PC-3 (cell line): ENCODE results near the gene HSPH1.

Experiments used
- CTCF ChIP-seq: fragments of 300-600 bp; sonication (generic); conservative IDR thresholded peaks from 2 replicates; pipeline ENCODE4 v1.5.1; 2017; ENCODE audit warnings: antibody characterized with exemption, low read depth, mild to moderate bottlenecking, low read length
- EZH2phosphoT487 ChIP-seq: fragments of 300-600 bp; sonication (generic); IDR thresholded peaks from 2 replicates; pipeline ENCODE4 v1.6.1; 2018; ENCODE audit warnings: mild to moderate bottlenecking, antibody characterized with exemption, low read length, borderline replicate concordance

DNA sequence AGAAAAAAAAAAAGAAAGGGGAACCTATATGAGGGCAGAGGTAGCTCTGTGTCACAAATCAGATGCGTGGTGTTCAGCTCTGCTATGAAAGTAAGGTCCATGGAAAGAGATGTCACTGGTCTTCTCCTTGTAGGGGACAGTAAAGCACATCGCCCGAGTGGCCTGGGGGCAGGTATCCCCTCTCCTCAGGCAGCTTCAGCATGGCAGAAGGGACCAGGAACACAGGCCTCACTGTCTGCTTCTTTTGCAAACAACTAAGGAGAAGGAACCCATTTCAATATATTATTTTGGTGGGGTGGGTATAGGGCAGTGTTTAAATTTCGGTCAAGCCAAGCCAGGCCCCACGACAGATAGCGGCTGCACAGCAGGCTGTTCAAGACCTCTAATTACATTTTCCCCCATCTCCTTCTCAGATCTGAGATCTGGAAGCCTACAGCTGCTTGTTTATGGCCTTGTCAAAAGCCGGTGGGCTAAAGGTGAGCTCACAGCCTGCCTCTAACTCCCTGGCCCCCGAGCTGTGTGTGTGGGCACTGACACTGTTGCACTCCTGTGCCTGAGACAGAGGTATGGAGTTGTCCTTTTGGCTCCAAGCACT, 72.8 kb downstream of the HSPH1 start:
- TF ChIP-seq CTCF (no peak), EZH2phosphoT487 (no peak)
